HL-60 (cell line): ENCODE data around the gene MYO10.
"Not testable (repeated sequence)": the region's sequence is repeated elsewhere in the genome, so short reads cannot be mapped to it uniquely, and the experiment has no call there.

Experiments used
- CTCF ChIP-seq: IDR thresholded peaks from one replicate; pipeline ENCODE4 v1.5.1; 2011; ENCODE audit warnings: low read length, control low read depth, inconsistent platforms; ENCODE audit not compliant: insufficient read depth
- GABPA ChIP-seq: IDR thresholded peaks from 2 replicates; pipeline ENCODE4 v1.6.1; 2012; ENCODE audit warnings: low read depth
- POLR2AphosphoS5 ChIP-seq: IDR thresholded peaks from 2 replicates; pipeline ENCODE4 v1.6.1; 2012; ENCODE audit warnings: low read depth

- not testable (repeated sequence) for TF ChIP-seq GABPA, CTCF, POLR2AphosphoS5
Observed at GRCh38 chr5:16985304-16985703, 49.2 kb upstream of the MYO10 start.
